Kidney epithelial cell (primary cell): ENCODE measurements around the gene TOX2. TPM values are rescaled to one million over a fixed set of nuclear protein-coding genes. Genes with fewer than 3 reads are reported as not detected.

ENCODE experiments used
- DNase-seq: peaks from one replicate; pipeline ENCODE4 v3.0.0-alpha.2; 2010; ENCODE audit warnings: low read depth
- H3K27me3 ChIP-seq: 2 replicates; pipeline ENCODE4 v1.6.0; 2011; ENCODE audit warnings: low read length; ENCODE audit not compliant: control insufficient read depth, insufficient read depth
- H3K36me3 ChIP-seq: 2 replicates; pipeline ENCODE4 v1.5.1; 2011; ENCODE audit warnings: low read length; ENCODE audit not compliant: control insufficient read depth, insufficient read depth
- H3K4me3 ChIP-seq: 2 replicates; pipeline ENCODE4 v1.5.1; 2011; ENCODE audit warnings: low read depth, mild to moderate bottlenecking, control low read depth, low read length
- total RNA-seq: library from RNA; depleted of rRNA; stranded (reverse); fragments of >200 nt; gene quantifications from 2 replicates; pipeline ENCODE4 v1.2.3, GENCODE V29; 2015
- TF ChIP-seq, protein P1 (sequence below): IDR thresholded peaks from 2 replicates; pipeline ENCODE4 v1.5.1; 2011; ENCODE audit warnings: mild to moderate bottlenecking, moderate library complexity, low read length, control low read depth, inconsistent platforms; ENCODE audit not compliant: insufficient read depth, poor library complexity, severe bottlenecking

Gene TOX2
- total RNA-seq, 1 donor from 2014 or later, result 7.3 TPM

DNA sequence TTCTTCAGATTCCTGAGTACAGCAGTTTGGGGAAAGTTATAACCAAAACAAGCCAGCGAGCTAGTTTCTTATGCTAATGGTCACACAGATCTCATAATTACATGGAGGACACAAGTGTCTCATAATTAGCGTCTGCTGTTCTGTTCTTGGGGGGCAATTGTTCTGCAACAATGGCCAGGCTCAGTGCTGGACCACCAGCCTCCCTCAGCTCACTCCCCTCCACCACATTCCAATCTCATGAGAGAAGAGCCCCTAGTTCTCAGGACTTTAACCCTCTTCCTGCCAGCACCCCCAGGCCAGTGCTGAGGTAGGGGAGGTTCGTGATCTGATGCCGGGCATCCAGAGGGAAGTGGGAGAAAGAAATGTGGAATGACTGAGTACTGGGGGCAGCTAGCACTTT, 20.2 kb upstream of the TOX2 start:
- TF ChIP-seq, protein P1, sequence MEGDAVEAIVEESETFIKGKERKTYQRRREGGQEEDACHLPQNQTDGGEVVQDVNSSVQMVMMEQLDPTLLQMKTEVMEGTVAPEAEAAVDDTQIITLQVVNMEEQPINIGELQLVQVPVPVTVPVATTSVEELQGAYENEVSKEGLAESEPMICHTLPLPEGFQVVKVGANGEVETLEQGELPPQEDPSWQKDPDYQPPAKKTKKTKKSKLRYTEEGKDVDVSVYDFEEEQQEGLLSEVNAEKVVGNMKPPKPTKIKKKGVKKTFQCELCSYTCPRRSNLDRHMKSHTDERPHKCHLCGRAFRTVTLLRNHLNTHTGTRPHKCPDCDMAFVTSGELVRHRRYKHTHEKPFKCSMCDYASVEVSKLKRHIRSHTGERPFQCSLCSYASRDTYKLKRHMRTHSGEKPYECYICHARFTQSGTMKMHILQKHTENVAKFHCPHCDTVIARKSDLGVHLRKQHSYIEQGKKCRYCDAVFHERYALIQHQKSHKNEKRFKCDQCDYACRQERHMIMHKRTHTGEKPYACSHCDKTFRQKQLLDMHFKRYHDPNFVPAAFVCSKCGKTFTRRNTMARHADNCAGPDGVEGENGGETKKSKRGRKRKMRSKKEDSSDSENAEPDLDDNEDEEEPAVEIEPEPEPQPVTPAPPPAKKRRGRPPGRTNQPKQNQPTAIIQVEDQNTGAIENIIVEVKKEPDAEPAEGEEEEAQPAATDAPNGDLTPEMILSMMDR, result no peak
- DNase-seq, result no peak
- H3K27me3 ChIP-seq, result peaks cover 3% of the 10 kb centered on the region

DNA sequence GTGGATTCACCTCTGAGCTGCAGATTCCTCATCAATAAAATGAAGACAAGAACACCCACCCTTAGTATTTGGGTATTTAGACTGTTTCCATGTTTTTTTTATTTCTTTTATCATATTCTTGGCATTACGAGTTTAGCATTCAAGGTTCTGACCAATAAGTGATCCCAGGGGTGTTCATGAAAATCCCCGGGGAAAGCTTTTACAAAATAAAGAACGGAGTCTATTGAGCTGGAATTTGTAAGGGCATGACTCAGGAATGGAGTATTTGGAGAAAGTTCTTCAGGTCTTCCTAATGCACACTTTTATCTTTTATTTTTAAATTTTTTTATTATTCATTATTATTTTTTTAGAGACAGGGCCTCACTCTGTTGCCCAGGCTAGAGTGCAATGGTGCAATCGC, 19.4 kb upstream of the TOX2 start:
- Histone ChIP-seq H3K4me3 (no peak overlapping the region), H3K36me3 (no peaks in the 10 kb centered on the region), H3K27me3 (peaks cover 5% of the 10 kb centered on the region)
- TF ChIP-seq, protein P1, result no peak
- no peak for DNase-seq

More for the DNA sequence above, 20.2 kb upstream of the TOX2 start:
- H3K4me3 ChIP-seq, result no peak overlapping the region
- H3K36me3 ChIP-seq, result no peaks in the 10 kb centered on the region

DNA sequence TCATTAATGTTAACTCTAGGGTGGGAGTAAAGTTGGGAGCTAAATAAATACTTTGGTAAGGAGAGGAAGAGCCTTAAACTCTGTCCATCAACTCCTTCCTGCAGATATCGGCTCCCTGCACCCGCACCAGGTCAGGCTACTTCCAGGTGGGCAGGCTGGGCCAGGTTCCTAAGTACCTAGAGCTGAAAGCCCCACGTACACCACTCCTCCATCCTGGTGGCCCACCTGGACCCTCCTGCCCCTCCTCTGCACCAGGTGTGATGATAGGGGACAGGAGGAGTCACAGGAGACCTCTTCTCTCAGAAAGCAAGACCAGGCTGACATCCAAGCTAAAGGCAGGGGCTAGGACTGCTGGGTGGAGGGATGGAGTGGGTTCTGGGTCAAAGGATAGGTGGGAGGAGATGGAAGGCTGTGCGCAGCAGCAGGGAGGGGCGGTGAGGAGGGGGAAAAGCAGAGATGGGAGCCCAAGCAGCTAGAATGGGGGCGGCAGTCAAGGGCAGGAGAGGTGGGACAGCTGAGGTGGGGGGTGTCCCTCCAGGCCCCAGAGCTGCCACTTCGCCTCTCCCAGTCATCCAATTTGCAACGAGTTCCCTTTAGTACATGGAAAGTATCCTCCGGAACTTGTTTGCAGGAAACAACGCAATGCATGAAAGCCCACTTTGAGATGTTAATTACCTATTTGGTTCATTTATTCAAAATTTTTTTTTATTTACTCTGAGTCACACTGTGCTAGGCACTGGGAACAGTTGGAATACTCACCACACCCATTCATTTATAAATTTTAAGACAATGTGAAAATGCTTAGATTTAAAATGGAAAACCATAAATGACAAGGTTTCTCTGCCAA, 15.2 kb upstream of the TOX2 start:
- TF ChIP-seq, protein P1, result no peak
- Histone ChIP-seq H3K27me3 (peaks cover 5% of the 10 kb centered on the region), H3K36me3 (no peaks in the 10 kb centered on the region), H3K4me3 (no peak overlapping the region)
- DNase-seq, result no peak

DNA sequence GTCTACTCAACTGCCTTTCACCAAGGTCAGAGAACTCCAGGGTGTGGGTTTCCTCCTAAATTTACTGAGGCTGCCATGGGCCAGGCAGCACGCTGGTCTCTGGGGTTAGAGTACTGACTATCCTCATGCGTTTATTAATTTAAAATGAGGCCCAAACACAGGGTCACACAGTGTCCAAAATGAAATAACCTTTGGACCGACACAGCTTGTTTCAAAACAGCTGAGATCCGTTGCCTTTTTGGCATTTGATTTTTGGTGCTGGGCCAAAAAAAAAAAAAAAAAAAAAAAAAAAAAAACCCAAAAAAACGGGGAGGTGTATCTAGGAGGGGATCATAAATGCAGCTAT, 14.6 kb upstream of the TOX2 start:
- H3K36me3 ChIP-seq, result no peaks in the 10 kb centered on the region
- DNase-seq, result no peak
- peaks cover 7% of the 10 kb centered on the region for H3K27me3 ChIP-seq
- TF ChIP-seq, protein P1, result no peak
- H3K4me3 ChIP-seq, result no peak overlapping the region

DNA sequence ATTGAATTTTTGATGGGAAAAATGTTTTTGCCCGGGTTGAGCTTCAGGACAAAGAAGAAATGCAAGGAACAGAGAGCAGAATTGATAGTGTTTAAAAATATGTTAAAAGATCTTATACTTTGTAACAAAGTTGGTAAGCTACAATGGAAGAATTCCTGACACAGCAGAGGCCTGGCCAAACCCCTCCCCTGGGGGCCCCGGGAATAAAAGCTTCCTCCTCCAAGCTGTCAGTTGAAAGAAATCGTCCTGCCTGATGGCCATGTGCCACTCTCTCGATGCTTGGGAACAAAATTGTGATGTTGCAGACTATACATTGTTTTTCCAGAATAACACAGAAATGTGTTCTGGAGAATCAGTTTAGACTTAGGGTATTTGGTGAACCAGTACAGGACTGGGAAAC, 14.2 kb upstream of the TOX2 start:
- H3K36me3 ChIP-seq, result no peaks in the 10 kb centered on the region
- DNase-seq, result no peak
- TF ChIP-seq, protein P1, result no peak
- H3K27me3 ChIP-seq, result peaks cover 8% of the 10 kb centered on the region
- no peak overlapping the region for H3K4me3 ChIP-seq

DNA sequence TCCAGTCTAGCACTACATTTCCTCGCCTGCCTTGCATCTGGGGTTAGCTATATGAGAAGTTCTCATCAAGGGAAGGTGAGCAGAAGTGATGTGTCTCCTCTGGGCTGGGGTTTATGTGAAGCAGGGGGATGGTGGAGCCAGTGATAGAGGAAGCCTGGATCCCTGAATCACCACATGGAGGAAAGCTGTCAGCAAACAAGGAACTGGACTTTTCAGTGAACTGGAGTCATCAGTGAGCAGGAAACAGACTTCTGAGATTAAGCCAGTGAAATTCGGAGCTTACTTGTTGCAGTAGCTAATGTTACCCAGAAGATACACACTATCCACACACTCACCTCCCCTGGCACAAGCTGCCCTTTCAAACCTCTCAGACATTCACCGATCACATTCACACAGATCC, 13.4 kb upstream of the TOX2 start:
- Histone ChIP-seq H3K36me3 (no peaks in the 10 kb centered on the region), H3K27me3 (peaks cover 8% of the 10 kb centered on the region), H3K4me3 (no peak overlapping the region)
- TF ChIP-seq, protein P1, result no peak
- DNase-seq, result no peak
